8988T (cell line): Measurements from ENCODE around the gene PLCB2.

Experiments
- DNase-seq: peaks from one replicate; pipeline ENCODE4 v3.0.0; 2011

Gene PLCB2

DNA sequence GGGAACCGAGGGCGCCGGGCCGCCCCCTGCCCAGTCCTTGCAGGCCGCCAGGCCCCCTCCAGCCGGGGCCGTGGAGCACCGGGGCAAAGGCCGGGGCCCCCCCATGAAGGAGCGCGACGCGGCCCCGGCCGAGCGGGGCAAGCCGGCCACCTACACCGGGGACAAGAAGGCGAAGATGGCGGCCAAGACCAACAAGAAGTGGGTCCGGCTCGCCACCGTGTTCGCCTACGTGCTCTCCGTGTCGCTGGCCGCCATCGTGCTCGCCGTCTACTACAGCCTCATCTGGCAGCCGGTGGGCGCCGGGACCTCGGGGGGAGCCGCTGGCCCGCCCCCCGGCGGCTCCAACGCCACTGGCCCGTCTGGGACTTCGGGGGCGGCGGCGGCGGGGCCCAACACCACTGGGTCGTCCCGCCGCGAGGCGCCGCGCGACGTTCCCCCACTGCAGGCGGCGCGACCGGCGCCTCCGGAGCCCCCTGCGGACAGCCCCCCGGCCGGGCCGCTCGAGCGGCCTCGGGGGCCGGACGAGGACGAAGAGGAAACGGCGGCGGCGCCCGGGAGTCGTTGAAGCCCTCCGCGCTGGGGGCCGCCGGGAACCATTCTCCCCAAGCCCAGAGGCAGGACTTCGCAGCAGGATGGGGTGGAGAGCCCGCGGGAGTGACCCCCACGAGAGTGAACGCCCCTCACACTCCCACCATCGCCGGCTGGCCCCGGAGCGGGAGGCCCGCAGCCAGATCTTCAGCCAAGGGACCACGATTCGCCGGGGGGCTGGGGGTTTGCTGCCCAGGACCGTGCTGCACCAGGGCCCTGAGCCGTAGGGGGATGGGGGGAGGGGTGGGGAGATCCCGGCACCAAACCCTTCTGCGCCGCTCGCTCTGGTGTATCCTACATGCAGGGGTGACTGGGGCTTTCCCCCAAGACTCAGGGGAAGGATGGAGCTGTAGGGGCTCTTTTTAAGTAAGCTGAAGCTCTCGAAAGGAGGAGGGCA lies 16.5 kb upstream of the PLCB2 start:
- no peak for DNase-seq

DNA sequence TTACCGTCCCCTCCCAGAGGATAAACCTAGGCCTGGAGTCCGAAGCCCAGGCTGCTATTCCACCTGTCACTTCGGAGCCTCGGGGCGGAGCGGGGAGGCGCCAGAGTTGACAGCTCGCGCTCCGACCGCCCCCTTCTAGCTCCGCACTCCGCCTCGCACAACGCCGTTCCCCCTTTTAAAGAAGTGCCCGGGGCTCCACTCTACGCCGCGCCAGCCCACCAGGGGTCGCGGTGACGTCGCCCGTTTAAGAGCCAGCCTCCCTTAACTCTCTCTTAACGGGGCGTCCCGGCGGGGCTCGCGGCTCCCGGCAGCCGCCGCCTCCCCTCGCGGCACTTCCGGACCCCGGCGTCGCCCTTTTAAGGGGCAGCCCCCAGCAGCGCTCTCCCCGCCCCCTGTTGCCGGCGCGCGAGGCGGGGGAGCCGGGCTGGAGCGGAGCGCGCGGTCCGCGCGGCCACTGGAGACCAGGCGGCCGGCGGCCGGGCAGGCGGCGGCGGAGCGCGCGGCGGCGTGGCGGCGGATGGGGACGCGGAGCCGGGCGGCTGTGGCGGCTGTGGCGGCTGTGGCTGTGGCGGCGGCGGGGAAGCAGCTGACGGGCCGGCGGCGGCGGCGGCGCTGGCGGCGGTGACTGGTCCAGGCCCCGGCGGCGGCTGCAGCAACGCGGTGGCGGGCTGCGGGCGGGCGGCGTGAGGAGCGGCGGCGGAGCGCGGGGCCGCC lies 15.7 kb upstream of the PLCB2 start, which contains the start of gene INAFM2:
Gene INAFM2, plus strand, starts transcription at position 454 of the 714 bp plus-strand sequence. CDS start 364 bp downstream, outside the sequence.
- peak; percentile 84 for DNase-seq

DNA sequence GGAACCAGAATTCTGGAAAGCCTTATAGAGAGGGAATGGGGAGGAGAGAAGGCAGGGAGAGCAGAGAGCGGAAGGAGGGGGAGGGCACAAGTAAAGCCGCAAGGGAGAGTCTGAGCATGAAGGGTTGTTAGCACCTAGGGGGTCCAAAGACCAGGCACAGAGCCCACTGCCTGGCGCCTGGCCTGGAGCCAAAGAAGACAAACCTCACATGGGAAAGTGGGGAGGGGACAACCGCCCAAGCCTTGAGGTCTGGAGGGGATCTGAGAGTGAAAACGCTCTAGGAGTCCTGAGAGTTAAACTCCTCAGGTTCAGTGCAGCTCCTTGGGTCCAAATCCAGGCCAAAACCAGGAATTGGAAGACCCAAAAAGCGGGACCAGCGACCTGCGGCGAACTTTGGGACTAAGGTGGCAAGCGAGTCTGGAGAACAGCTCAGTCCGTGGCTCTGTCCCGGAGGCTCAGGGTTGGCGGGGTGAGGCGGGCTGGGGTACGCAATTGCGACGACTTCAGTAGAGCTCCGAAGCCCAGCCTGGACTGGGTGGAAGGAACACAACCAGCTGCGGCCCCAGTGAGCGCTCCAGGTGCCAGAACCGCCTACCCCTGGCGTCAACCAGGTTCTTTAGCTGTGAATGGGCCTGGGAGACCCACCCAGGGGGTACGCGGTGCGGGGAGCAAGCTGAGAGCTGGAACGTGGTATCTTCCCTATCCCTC lies 14.9 kb upstream of the PLCB2 start:
- DNase-seq = no peak

DNA sequence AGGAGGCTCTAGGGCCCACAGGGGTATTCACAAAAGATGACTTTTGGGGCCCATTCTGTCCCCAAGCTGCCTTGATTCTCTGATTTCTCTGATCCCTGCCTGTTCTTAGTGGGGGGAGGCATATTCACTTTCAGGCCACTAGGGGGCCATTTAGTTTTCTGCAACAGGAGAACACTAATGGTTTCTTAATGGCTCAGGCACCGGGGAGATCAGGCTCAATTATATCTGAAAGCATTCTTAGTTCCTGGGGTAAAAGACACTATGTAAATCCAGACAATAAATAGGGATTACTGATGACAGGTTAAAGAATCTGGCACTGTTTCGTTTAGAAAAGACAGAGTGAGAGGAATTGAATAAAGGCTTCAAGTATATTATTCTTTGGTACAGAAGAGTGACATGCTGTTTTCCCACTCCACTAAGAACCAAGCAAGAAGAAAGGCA lies 13.2 kb upstream of the PLCB2 start:
- DNase-seq = no peak

DNA sequence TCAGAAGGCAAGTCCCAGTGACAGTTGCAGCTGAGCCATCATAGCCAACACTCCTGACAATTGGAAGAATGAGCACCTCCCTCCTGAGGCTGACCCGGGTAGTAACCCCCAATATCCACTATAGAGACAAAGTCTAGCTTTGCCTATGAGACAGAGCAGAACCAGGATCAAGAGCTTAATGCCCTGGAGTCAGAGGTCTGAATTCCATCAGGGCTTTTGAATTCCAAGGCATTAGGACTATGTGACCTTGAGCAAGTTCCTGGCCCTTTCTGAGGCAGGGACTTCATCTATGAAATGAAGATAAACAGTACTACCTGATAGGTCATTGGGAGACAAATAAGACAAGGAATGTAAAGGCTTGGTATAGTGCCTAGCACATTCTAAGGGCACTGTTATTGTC lies 12.7 kb upstream of the PLCB2 start:
- DNase-seq = no peak

DNA sequence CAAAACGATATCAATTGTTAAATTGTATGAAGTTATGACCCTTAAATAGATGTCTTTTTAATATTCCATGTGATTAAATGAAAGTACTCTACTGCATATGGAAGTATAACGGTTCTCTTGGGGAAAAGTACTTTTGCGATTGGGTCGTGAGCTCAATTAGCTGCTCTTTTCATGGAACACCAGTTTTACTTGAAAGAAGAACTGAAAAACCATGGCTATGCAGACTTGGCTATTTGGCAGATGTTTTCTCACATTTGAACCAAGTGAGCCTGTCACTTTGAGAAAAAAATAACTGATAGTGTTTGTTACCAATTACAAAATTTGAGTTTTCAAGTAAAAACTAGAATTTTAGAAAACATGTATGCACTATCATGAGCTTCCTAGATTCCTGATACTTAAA lies 9.8 kb upstream of the PLCB2 start:
- DNase-seq = no peak

DNA sequence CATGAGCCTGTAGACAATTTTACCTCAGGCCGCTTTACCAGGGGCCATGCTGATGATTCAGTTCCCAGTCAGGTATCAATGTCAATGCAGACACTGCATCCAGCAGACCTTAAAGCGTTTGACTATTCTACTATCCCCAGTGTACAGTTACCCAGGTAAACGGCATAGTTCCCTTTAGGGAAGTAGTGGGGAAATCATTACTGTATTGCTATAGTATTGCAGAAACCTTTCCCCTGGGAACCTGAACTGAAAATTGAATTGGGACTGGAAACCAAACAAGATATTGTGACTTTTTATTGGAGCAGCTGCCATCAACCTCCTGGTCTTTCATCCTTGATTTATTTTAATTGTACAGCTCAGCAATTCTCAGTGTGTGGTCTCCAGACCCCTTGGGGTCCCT lies 9.2 kb upstream of the PLCB2 start:
- DNase-seq = no peak

DNA sequence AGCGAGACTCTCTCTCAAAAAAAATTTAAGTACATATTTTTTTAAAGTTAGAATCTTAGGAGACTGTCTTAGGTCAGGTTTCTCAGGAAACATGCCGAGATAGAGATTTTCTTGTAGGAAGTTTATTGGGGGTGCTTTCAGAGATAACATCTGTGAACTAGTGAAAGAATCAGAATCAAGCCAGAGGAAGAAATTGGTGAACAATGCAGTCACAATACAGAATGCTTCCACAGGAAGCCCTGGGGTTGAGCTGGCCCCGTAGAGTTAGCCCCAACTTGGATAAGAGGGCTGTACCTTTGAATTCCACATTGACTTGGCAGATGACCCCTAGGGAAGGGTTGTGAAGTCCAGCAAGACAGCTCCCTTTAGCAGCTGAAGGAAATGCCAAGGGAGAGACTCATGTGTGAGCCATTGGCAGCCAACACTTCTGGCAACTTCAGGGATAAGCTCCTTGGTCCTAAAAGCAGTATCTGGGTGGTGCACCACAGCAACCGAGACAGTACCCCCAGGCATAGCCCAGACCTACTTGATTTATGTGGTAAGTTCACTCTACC lies 7.1 kb upstream of the PLCB2 start:
- no peak for DNase-seq

DNA sequence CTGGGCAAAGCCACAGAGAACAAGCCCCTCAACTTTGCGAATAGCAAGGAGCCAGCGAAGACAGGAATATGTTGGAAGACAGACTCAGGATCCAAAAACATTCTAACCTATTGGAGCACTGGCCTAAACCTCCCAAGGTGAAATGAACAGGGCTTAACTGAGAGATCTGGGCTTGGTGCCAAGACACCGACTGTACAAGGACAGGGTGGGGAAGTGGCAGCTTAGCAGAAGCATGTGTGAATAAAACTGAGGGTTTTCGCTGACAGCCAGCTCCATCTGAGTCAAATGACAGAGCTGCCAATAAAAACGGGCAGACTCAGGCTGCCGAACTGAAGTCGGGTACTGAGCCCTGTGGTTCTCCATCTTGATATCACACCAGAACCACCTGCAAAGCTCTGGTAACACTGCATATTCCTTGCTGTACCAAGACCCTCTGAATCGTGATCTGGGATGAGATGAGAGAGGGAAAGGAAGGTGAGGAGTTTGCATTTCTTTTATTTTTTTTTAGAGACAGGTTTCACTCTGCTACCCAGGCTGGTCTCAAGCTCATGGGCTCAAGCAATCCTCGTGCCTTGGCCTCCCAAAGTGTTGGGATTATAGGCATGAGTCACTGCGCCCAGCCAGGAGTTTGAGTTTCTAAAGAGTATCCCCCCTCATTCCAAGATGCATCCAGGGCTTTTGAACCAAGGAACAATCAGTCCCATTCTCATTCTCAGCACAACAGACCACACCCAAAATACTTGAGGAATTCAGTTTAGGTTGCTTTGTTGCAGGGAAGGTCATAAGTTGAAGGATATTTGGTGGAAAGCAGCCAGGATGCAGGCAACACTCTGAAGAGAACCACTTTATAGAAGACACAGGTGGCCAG lies 6.0 kb upstream of the PLCB2 start:
- DNase-seq = no peak

DNA sequence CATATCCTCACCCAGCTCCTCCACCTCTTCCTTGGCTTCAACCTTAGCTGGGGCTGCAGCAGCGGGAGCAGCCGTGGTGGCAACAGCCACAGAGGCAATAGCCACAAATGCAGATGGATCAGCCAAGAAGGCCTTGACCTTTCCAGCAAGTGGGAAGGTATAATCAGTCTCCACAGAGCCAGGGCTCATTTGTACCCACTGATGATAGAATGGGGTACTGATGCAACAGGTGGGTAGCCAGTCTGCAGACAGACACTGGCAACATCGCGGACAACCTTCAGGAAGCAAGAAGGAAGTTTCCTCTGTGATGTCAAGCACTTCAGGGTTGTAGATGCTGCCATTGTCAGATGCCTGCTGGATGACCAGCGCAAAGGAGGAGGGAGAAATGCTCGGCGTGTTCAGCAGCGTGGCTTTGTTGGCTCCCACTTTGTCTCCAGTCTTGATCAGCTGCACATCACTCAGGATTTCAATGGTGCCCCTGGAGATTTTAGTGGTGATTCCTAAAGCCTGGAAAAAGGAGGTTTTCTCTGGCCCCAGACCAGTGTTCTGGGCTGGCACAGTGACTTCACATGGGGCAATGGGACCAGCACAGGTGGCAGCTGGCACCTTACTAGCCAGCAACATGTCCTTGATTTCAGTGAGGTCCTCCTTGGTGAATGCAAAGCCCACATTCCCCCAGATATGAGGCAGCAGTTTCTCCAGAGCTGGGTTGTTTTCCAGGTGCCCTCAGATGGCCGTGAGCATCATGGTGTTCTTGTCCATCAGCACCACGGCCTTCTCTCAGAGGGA lies 4.8 kb upstream of the PLCB2 start:
- no peak for DNase-seq

DNA sequence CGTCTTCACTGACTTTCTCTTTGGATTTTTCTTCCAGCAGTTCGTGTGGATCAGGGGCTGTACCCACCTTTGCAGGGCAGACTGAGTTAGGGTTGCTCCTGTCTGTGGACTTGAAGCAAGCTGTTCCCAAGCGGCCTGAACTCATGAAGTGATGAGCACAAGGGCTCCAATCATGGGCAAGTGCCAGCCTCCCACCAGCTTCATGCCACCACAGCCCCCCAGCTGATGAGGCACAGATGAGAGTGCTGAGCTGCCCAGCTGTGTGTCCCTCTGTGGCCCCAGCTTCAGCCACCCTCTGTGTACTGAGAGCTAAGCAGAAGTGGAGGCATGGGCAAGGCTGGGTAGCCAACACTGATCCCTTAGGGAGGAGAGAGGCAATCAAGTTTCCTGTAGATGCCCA lies 3.3 kb upstream of the PLCB2 start:
- no peak for DNase-seq

DNA sequence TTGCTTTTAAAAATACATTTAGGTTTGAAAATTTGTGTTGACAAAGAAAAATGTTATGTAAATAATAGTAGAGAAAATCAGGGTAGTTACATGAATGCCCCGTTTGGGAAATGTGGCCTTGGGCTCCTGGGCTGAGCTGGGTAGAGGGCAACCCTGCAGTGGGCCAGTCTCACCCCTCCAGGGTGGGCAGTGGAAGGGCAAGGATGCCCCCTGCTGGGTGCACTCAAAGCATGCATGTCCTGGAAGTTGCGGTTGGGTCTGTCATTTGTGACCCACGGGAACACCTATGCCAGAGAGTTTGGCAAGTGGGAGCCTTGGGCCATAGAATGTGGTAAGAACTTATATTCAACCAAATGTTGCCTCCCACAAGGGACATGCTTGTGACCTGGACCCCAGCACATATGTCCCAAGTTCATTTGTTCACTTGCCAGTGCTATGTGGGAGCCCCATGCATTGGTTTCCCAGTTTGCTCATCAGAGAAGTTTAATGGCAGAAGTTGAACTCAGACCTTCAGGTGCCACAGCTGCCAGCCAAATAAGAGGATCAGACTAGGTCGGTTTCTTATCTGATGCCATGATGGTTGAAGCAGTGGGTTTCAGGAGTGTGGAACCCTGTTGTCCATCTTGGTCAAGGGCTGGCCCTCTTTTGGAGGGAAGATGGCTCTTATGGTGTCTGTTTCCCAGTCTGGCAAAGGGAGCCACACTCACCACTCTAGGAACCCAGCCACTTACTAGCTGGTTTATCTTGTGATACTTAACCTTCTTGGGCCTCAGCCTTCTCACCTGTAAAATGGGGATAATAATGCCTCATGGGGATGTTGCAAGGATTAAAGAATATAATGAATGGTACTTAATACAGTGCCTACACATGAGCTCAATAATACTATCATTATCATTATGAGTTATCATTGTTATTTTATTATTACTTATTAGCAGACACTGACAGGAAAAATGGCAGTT lies 2.5 kb upstream of the PLCB2 start:
- DNase-seq = no peak

DNA sequence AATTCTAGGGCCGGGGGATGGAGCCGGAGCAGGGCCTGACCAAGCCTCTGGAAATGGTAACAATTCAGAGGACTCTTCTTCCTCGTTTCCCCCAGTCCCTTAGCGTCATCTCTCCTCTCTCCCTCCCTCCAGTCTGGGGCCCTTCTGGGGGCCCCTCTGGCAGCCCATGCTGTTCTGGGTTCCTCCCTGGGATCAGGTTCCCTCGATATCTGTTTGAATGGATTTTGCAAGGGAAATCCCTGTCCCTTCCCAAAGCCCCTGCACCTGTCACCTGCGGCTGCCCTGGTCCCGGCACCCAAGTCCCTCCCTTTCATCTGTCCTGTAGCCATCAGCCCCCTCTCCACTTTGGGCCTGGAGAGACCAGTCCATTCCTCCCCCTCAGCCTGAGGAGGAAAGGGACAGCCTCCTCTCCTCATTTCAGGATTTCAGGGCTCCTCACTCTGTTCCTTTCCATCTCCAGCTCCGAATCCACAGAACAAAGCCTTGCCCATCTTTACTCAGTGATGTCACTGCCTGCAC lies 1.7 kb upstream of the PLCB2 start:
- DNase-seq = no peak

DNA sequence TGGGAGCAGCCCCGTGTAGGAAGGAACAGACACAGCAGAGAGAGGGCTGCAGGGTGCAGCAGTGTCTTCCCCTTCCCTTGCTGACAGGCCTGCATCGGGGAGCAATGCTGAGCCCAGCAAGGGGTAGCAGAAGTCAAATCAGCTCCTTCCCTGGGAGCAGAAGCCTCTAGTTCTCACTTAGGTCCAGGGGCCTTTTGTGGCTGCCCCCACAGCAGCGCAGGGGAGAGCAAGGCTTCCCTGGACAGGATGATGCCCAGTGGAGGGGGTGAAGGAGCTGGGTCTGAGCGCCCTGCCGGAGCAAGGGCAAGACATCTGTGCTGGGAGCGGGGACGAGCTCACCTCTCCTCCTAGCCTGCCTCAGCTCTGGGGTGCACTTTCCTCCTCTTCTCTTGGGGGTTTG lies 827 bp downstream of the PLCB2 start:
- DNase-seq = no peak

DNA sequence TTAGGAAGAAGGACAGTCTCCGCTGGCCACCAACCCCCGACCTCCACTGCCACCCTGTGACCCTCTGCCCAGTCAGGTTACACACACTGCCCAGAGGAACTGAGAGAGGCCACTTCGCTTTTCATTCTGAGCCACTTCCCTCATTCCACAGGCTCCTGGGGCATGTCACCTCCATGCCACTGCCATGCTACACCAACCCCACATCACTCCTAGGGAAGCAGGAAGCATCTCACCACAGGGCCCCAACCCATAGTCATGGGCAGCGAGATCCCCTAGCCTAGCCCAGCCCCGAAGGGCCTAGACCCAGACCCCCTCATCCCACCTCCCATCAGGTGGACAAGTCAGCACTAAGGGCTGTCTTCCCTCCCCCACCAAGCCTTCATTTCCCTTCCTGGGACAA lies 1.4 kb downstream of the PLCB2 start:
- no peak for DNase-seq

DNA sequence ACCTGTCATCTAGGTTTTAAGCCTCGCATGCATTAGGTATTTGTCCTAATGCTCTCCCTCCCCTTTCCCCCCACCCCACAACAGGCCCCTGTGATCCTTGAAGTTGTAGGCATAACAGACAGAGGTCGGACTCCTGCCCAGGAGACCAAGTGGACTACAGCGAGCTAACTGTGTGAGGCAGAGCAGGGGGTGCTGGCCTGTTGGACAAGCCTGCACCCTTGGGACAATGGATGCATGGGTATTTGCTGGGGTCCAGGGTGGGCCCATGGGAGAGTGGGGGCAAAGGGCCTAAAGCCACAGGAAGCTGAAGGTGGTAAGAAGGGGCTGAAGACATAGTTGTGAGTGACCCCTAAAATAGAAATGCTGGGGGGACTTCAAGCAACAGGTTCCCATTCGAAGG lies 2.5 kb downstream of the PLCB2 start:
- no peak for DNase-seq

DNA sequence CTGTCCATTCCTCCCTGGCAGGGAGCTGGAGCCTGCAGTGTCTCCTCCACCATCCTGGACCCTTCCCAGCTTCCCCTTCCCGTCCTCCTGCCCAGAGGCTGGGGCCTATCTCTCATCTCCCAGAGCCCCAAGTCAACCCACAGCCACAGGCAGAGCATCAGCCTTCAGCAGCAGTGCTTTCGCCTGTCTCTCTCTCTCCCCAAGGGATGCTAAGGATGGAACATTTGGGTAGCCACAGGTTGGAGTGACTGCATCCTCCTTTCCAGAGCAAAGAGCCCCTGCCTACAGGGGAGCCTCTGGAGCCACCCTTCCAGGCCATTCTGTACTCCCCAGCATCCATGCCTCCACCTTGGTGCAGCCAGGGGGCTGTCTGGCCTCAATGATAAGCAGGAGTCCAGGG lies 4.2 kb downstream of the PLCB2 start:
- no peak for DNase-seq

DNA sequence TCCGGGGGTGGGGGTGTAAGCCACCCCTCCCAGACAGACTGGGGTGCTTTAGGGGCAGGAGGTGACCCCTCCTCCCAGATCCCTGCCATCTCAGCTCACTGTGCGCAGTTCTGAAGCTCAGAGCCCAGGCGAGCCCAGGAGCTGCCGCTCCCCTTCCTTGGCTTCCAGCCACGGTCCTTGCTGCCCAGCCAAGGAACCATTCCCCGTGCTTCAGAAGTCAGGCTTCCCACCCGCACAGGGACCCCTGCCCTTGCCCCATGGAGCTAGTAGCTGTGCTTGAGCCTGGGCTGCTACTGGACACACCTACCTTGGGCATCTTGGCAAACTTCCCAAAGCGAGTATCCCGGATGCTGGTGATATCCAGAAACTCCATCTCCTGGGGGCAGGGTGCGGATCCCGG lies 4.8 kb downstream of the PLCB2 start:
- DNase-seq = no peak

DNA sequence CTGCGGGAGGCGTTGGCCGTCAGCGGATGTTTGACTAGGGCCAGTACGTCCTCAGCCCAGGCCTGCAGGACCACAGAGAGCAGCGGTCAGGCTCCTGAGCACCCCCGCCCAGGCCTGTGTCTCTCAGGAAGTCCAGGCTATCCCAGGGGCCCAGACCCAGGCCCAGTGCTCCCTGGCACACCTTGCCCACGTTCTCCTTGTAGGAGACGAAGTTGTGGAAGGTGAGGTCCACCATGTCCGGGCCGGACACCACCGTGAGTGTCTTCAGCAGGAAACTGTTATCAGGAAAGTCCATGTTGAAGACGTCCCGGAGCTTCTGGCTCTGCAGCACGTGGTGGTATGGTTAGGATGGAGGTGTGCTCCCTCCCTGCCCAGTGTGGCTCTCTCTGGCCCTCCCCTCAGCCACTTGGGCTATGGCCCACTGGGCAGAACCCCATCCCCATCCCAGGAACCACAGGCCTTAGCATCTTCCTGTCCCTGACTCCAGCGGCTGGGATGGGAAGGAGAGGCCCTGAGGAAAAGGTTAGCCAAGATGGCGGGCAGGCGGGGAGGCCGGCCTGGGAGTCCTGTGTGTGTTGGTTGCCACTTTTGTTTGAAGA lies 5.3 kb downstream of the PLCB2 start:
- no peak for DNase-seq
